ENCODE measurements around the gene METAP1. TPM values are rescaled to one million over a fixed set of nuclear protein-coding genes. Genes with fewer than 3 reads are reported as not detected.
"Not testable (repeated sequence)": the region's sequence is repeated elsewhere in the genome, so short reads cannot be mapped to it uniquely, and the experiment has no call there.

The METAP1 gene
- total RNA-seq, 1 donor from 2014 or later, result 155 TPM

GRCh38 chr4:99022566-99022965 lies 27.0 kb downstream of the METAP1 start:
- peaks cover 64% of the 10 kb centered on the region for H3K36me3 Mint-ChIP-seq
- peaks cover 100% of the 10 kb centered on the region for H3K79me2 ChIP-seq (ENCODE audit: low read depth)
- H4K20me1 ChIP-seq (ENCODE audit: low read depth), result peaks cover 19% of the 10 kb centered on the region
- no peak for DNase-seq (ENCODE audit: low spot score)
- H2AFZ ChIP-seq (replicated peaks), result no peak overlapping the region
- H3K27me3 Mint-ChIP-seq (ENCODE audit: insufficient read depth, low read depth), result peaks cover 3% of the 10 kb centered on the region
- no peak overlapping the region for H3K27ac Mint-ChIP-seq
- H3K4me3 ChIP-seq, result no peak overlapping the region
- H3K4me1 Mint-ChIP-seq, result peaks cover 7% of the 10 kb centered on the region
- no peak for TF ChIP-seq EZH2 (IDR thresholded peaks at IDR 0.05)
- no peak for TF ChIP-seq EZH2phosphoT487 (IDR thresholded peaks at IDR 0.05)
- no peak for TF ChIP-seq CTCF (IDR thresholded peaks at IDR 0.05)
- no peak overlapping the region for H3K9ac ChIP-seq
- no peaks in the 10 kb centered on the region for H3F3A ChIP-seq (ENCODE audit: low read depth)
- no peak overlapping the region for H3K4me3 Mint-ChIP-seq
- H3K4me1 ChIP-seq, result peaks cover 9% of the 10 kb centered on the region
- H3K27me3 ChIP-seq, result no peaks in the 10 kb centered on the region
- H3K36me3 ChIP-seq, result no peaks in the 10 kb centered on the region
- no peaks in the 10 kb centered on the region for H3K9me3 ChIP-seq (ENCODE audit: low read depth)
- H3K4me2 ChIP-seq, result no peak overlapping the region
- H3K27ac ChIP-seq, result no peak overlapping the region
- peaks cover 56% of the 10 kb centered on the region for H3K9me3 Mint-ChIP-seq

GRCh38 chr4:99023800-99024251 lies 28.3 kb downstream of the METAP1 start:
- H3K4me1 ChIP-seq; H3K4me3 Mint-ChIP-seq; H3K4me3 ChIP-seq; H3K27me3 Mint-ChIP-seq (ENCODE audit: insufficient read depth, low read depth); H3K27me3 ChIP-seq; DNase-seq (ENCODE audit: low spot score); H3K36me3 ChIP-seq; H3K4me2 ChIP-seq; H3F3A ChIP-seq (ENCODE audit: low read depth); H3K27ac ChIP-seq; H3K27ac Mint-ChIP-seq; H2AFZ ChIP-seq (replicated peaks); H3K4me1 Mint-ChIP-seq; H3K9me3 ChIP-seq (ENCODE audit: low read depth); H3K9ac ChIP-seq: not testable (repeated sequence)
- peaks cover 45% of the 10 kb centered on the region for H3K9me3 Mint-ChIP-seq
- Histone ChIP-seq H3K79me2 (ENCODE audit: low read depth) (peaks cover 100% of the 10 kb centered on the region), H4K20me1 (ENCODE audit: low read depth) (peaks cover 19% of the 10 kb centered on the region)
- peaks cover 51% of the 10 kb centered on the region for H3K36me3 Mint-ChIP-seq

GRCh38 chr4:99024481-99025275 lies 29.2 kb downstream of the METAP1 start:
- no peaks in the 10 kb centered on the region for H3F3A ChIP-seq (ENCODE audit: low read depth)
- peaks cover 100% of the 10 kb centered on the region for H3K79me2 ChIP-seq (ENCODE audit: low read depth)
- H3K27ac Mint-ChIP-seq, result no peak overlapping the region
- DNase-seq (ENCODE audit: low spot score), result peak; percentile 4
- no peak overlapping the region for H3K4me3 ChIP-seq
- H3K9me3 Mint-ChIP-seq, result peaks cover 37% of the 10 kb centered on the region
- H3K27me3 Mint-ChIP-seq (ENCODE audit: insufficient read depth, low read depth), result peaks cover 3% of the 10 kb centered on the region
- H3K36me3 Mint-ChIP-seq, result peaks cover 44% of the 10 kb centered on the region
- H3K4me2 ChIP-seq, result no peak overlapping the region
- H3K9ac ChIP-seq, result no peak overlapping the region
- no peak overlapping the region for H2AFZ ChIP-seq (replicated peaks)
- no peak overlapping the region for H3K27ac ChIP-seq
- peaks cover 7% of the 10 kb centered on the region for H3K4me1 Mint-ChIP-seq
- H3K4me1 ChIP-seq, result peaks cover 9% of the 10 kb centered on the region
- peaks cover 19% of the 10 kb centered on the region for H4K20me1 ChIP-seq (ENCODE audit: low read depth)
- no peaks in the 10 kb centered on the region for H3K36me3 ChIP-seq
- TF ChIP-seq CTCF (IDR thresholded peaks at IDR 0.05), result no peak
- no peak for TF ChIP-seq EZH2 (IDR thresholded peaks at IDR 0.05)
- no peak for TF ChIP-seq EZH2phosphoT487 (IDR thresholded peaks at IDR 0.05)
- no peaks in the 10 kb centered on the region for H3K9me3 ChIP-seq (ENCODE audit: low read depth)
- H3K27me3 ChIP-seq, result no peaks in the 10 kb centered on the region
- H3K4me3 Mint-ChIP-seq, result no peak overlapping the region

GRCh38 chr4:99025506-99025905 lies 30.0 kb downstream of the METAP1 start:
- H3K27ac Mint-ChIP-seq, result no peak overlapping the region
- H3K27ac ChIP-seq, result no peak overlapping the region

More at GRCh38 chr4:99025506-99025905, 30.0 kb downstream of the METAP1 start:
- Histone ChIP-seq H3K9ac (no peak overlapping the region), H3K9me3 (ENCODE audit: low read depth) (no peaks in the 10 kb centered on the region), H3F3A (ENCODE audit: low read depth) (no peaks in the 10 kb centered on the region), H3K27me3 (no peaks in the 10 kb centered on the region), H2AFZ (replicated peaks) (no peak overlapping the region), H3K79me2 (ENCODE audit: low read depth) (peaks cover 100% of the 10 kb centered on the region), H3K4me3 (no peak overlapping the region), H3K4me1 (peaks cover 9% of the 10 kb centered on the region), H4K20me1 (ENCODE audit: low read depth) (peaks cover 19% of the 10 kb centered on the region), H3K36me3 (no peaks in the 10 kb centered on the region), H3K4me2 (no peak overlapping the region)
- Mint-ChIP-seq H3K27me3 (ENCODE audit: insufficient read depth, low read depth) (peaks cover 3% of the 10 kb centered on the region), H3K4me1 (peaks cover 7% of the 10 kb centered on the region), H3K4me3 (no peak overlapping the region), H3K9me3 (peaks cover 32% of the 10 kb centered on the region), H3K36me3 (peaks cover 42% of the 10 kb centered on the region)
- DNase-seq (ENCODE audit: low spot score), result no peak
- TF ChIP-seq EZH2phosphoT487 (IDR thresholded peaks at IDR 0.05) (no peak), EZH2 (IDR thresholded peaks at IDR 0.05) (no peak), CTCF (IDR thresholded peaks at IDR 0.05) (no peak)
